Epithelial cell of proximal tubule (primary cell): ENCODE measurements around the gene IFNE. TPM values are rescaled to one million over a fixed set of nuclear protein-coding genes. Genes with fewer than 3 reads are reported as not detected.
A peak's percentile ranks its signal among the peaks of the same experiment; 100 is the strongest.
"Not testable (repeated sequence)": the region's sequence is repeated elsewhere in the genome, so short reads cannot be mapped to it uniquely, and the experiment has no call there.

Experiments
- DNase-seq: peaks from one replicate; pipeline ENCODE4 v3.0.0-alpha.2; 2011; ENCODE audit warnings: low read depth
- H3K4me3 ChIP-seq: 2 replicates; pipeline ENCODE4 v1.5.1; 2011; ENCODE audit warnings: low read depth, mild to moderate bottlenecking, low read length
- total RNA-seq: library from RNA; depleted of rRNA; stranded (reverse); fragments of >200 nt; gene quantifications from 2 replicates; pipeline ENCODE4 v1.2.3, GENCODE V29; 2015
- TF ChIP-seq, protein P1 (sequence below): conservative IDR thresholded peaks from 2 replicates; pipeline ENCODE4 v1.5.1; 2012; ENCODE audit warnings: low read depth, mild to moderate bottlenecking, low read length

Gene IFNE
- total RNA-seq, 1 donor from 2014 or later: not detected

DNA sequence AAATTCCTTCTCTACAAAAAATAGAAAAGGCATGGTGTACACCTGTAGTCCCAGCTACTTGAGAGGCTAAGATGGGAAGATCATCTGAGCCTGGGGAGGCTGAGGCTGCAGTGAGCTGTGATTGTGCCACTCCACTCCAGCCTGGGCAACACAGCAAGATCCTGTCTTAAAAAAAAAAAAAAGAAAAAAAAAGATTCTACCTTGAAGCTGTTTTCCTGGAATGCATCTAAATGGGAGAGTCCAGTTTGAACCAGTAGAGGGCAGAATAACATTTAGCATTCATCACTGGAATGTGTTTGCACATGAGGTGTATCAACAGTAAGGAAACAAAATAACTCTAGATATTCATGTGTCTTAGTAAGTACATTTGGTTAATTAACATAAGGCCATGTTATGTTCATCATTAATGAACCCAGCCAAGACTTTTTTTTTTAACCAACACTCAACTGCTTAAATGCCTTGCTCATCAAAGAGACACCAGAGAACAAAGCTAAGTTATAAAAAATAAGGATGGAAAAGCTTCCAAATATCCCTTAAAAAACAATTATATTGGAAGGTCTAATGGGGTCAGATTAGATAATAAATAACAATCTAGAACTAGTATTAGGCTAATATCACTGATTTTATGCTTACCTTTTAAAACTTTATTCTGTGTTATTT is 16.1 kb downstream of the IFNE start:
- TF ChIP-seq, protein P1, sequence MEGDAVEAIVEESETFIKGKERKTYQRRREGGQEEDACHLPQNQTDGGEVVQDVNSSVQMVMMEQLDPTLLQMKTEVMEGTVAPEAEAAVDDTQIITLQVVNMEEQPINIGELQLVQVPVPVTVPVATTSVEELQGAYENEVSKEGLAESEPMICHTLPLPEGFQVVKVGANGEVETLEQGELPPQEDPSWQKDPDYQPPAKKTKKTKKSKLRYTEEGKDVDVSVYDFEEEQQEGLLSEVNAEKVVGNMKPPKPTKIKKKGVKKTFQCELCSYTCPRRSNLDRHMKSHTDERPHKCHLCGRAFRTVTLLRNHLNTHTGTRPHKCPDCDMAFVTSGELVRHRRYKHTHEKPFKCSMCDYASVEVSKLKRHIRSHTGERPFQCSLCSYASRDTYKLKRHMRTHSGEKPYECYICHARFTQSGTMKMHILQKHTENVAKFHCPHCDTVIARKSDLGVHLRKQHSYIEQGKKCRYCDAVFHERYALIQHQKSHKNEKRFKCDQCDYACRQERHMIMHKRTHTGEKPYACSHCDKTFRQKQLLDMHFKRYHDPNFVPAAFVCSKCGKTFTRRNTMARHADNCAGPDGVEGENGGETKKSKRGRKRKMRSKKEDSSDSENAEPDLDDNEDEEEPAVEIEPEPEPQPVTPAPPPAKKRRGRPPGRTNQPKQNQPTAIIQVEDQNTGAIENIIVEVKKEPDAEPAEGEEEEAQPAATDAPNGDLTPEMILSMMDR: peak; percentile 79
- no peak overlapping the region for H3K4me3 ChIP-seq
- peak; percentile 25 for DNase-seq

DNA sequence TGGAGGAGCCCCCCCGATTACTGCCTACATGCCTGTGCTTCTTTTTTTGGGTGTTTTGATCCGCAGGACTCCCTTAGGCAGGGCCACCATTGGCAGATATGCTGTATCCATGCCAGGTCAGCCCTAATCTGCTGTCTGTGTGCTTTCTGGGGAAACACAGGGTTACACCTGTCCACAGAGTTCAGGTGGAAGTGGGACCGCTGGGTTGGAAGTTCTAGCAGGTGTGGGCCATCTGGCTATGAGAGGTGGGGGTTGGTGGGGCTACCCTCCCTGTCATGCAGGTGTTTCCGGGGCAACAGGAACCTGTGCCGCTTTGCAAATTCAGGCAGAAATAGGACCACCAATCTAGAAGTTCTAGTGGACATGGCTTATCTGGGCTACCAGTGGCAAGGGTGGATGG is 17.0 kb downstream of the IFNE start:
- TF ChIP-seq, protein P1: no peak
- DNase-seq: no peak
- no peak overlapping the region for H3K4me3 ChIP-seq

DNA sequence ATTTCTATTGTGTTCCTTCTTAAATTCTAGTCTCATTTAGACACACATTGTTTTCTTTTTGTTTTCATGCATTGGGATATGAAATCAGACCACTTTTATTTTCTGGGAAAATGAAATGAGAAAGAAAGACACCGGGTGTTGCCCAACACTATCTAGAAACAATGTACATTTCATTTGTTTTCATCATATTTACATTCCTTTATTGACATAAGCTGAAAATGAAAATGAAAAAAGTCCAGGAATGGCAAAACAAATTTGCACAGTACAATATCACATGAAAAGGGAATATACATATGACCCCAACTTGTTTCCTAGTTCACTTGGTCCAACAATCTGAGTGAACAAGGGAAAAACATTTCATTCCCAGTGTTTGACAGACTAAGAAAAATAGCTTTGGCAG is 20.7 kb downstream of the IFNE start:
- DNase-seq: no peak
- TF ChIP-seq, protein P1: no peak
- no peak overlapping the region for H3K4me3 ChIP-seq

DNA sequence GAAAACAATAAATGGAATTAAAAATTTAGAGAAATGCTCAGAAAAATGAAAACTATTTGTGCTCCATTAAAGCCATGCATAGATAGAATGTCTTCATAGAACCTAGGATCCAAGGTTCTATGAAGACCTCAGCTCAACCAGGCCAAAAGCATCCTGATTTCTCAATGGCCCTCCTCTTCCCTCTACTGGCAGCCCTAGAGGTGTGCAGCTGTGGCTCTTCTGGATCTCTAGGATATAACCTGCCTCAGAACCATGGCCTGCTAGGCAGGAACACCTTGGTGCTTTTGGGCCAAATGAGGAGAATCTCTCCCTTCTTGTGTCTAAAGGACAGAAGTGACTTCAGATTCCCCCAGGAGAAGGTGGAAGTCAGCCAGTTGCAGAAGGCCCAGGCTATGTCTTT is 26.8 kb downstream of the IFNE start:
- TF ChIP-seq, protein P1: peak; percentile 91
- H3K4me3 ChIP-seq: no peak overlapping the region
- no peak for DNase-seq

DNA sequence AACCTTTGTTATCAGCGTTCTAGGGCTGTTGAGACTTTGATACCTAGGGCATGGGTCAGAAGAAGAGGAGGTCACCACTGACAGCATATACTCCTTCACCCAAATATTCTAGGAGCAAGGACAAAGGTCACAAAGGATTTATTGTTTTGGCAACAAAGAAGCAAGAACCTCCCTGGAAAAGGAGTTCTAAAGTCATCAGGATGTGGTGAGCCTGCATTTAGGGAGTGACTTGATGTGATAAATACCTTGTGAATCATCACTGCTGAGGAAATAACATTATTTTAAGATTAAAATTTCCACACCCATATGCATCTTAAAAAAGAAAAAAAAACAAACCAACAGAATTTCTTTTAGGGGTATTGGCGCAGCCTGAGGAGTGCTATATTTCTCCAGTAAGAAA is 28.0 kb downstream of the IFNE start:
- no peak for DNase-seq
- H3K4me3 ChIP-seq: no peak overlapping the region
- TF ChIP-seq, protein P1: no peak

DNA sequence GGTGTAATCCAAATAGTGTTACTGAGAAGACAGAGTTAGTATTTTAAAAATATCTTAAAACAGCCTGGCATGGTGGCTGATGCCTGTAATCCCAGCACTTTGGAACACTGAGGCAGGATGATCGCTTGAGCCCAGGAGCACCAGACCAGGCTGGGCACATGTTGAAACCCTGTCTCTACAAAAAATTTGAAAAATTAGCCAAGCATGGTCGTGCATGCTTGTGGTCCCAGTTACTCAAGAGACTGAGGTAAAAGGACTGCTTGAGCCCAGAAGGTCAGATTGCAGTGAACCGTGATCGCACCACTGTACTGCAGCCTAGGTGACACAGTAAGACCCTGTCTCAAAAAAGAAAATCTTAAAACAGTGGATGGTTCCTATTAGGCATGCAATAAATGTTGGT is 29.4 kb downstream of the IFNE start:
- H3K4me3 ChIP-seq: no peak overlapping the region
- TF ChIP-seq, protein P1: no peak
- peak; percentile 42 for DNase-seq

DNA sequence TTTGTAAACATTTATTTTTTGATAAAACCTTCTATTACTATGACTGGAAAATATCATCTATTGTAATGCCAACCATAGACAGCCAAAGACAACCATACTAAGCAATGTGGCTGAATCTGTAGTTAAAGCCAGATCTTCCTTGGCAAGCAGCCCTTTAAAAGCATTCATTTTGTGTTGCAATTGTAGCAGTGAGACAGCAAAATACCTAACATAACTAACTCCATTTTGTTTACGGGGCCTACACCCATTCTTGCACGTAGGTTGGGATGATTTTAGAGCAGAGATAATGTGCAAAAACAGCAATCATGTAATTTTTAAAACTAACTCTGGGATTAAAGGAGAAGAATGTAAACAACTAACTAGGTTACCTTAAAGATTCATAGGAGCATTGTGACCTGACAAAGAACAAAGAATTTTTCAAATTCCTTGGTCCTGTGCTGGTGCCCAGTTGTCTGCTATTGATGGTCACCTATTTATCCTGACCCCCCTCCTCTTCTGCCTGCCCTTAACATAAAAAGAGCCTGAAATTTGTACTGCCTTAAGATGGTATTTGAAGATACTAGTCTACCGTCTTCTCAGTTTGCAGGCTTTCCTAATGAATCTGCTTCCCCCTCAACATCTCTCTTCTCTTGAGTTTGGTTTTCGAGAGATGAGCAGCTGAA is 31.2 kb downstream of the IFNE start:
- H3K4me3 ChIP-seq: no peak overlapping the region
- DNase-seq: no peak
- TF ChIP-seq, protein P1: no peak

DNA sequence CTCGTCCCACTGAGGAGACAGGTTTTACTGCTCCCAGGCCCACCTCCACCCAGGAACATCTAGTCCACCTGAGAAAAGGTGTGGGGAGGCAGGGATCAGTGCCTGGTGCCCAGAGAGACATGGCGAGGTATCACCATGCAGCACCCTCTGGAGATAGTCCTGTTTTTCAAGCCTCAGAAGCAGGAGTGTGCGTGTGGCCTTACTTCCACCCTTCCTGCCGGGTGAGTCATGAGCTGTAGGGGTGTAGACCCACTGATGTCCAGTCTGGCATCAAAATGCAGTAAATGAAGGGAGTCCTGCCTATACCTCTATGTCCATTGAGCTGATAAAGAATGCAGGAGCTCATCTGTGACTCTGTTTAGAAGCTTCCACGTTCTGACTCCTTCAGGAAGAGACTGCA is 32.8 kb downstream of the IFNE start:
- DNase-seq: not testable (repeated sequence)

More for the DNA sequence above, 32.8 kb downstream of the IFNE start:
- H3K4me3 ChIP-seq: not testable (repeated sequence)
